Astrocyte (in vitro differentiated cells and primary cell): ENCODE results near the gene EXOSC3.
"Not testable (repeated sequence)": the region's sequence is repeated elsewhere in the genome, so short reads cannot be mapped to it uniquely, and the experiment has no call there.

ENCODE experiments used
- EZH2 ChIP-seq: IDR thresholded peaks from 2 replicates; pipeline ENCODE4 v1.6.1; 2012; ENCODE audit warnings: mild to moderate bottlenecking, low read length, inconsistent platforms; ENCODE audit not compliant: insufficient read depth
- TF ChIP-seq, protein P1 (sequence below): IDR thresholded peaks from 2 replicates; pipeline ENCODE4 v1.5.1; 2011; ENCODE audit warnings: low read depth, mild to moderate bottlenecking, inconsistent platforms, low read length, moderate library complexity; ENCODE audit not compliant: insufficient read depth

GRCh38 chr9:37765263-37765662 lies 19.6 kb downstream of the EXOSC3 start:
- TF ChIP-seq, protein P1, sequence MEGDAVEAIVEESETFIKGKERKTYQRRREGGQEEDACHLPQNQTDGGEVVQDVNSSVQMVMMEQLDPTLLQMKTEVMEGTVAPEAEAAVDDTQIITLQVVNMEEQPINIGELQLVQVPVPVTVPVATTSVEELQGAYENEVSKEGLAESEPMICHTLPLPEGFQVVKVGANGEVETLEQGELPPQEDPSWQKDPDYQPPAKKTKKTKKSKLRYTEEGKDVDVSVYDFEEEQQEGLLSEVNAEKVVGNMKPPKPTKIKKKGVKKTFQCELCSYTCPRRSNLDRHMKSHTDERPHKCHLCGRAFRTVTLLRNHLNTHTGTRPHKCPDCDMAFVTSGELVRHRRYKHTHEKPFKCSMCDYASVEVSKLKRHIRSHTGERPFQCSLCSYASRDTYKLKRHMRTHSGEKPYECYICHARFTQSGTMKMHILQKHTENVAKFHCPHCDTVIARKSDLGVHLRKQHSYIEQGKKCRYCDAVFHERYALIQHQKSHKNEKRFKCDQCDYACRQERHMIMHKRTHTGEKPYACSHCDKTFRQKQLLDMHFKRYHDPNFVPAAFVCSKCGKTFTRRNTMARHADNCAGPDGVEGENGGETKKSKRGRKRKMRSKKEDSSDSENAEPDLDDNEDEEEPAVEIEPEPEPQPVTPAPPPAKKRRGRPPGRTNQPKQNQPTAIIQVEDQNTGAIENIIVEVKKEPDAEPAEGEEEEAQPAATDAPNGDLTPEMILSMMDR = not testable (repeated sequence)
- not testable (repeated sequence) for TF ChIP-seq EZH2
